RWPE2 (cell line): ENCODE results near the gene BRD1.
A peak's percentile ranks its signal among the peaks of the same experiment; 100 is the strongest.

Experiments used
- ATAC-seq: fragments of 200-7000 bp; cut with Tn5 transposase; 3 replicates; pipeline ENCODE4 v1.9.1; 2021; ENCODE audit warnings: low read depth
- DNase-seq: peaks from one replicate; pipeline ENCODE4 v3.0.0-alpha.2; 2020; ENCODE audit warnings: low spot score
- H3K27ac ChIP-seq: fragments of 450-650 bp; 2 replicates; pipeline ENCODE4 v1.5.1; 2017; ENCODE audit warnings: mild to moderate bottlenecking; ENCODE audit not compliant: poor library complexity, severe bottlenecking
- H3K27me3 ChIP-seq: fragments of 250-450 bp; sonication (Bioruptor Pico); 2 replicates; pipeline ENCODE4 v1.5.1; 2021; ENCODE audit warnings: mild to moderate bottlenecking, moderate library complexity; ENCODE audit not compliant: insufficient read depth, poor library complexity, severe bottlenecking
- H3K36me3 ChIP-seq: fragments of 250-450 bp; sonication (Bioruptor Pico); 2 replicates; pipeline ENCODE4 v1.5.1; 2020; ENCODE audit warnings: low read depth, mild to moderate bottlenecking, moderate library complexity
- H3K4me1 ChIP-seq: fragments of 250-450 bp; sonication (Bioruptor Pico); 2 replicates; pipeline ENCODE4 v1.5.1; 2021; ENCODE audit warnings: mild to moderate bottlenecking, moderate library complexity; ENCODE audit not compliant: insufficient read depth, poor library complexity, severe bottlenecking
- H3K4me3 ChIP-seq: fragments of 250-450 bp; sonication (Bioruptor Pico); 2 replicates; pipeline ENCODE4 v1.5.1; 2021; ENCODE audit warnings: mild to moderate bottlenecking, moderate library complexity; ENCODE audit not compliant: severe bottlenecking
- H3K9me3 ChIP-seq: fragments of 250-450 bp; sonication (Bioruptor Pico); 2 replicates; pipeline ENCODE4 v1.5.1; 2021; ENCODE audit warnings: mild to moderate bottlenecking, moderate library complexity; ENCODE audit not compliant: severe bottlenecking
- CTCF ChIP-seq: fragments of 450-650 bp; IDR thresholded peaks from one replicate; pipeline ENCODE4 v1.5.1; 2017; ENCODE audit warnings: mild to moderate bottlenecking, moderate library complexity; ENCODE audit not compliant: poor library complexity, severe bottlenecking

BRD1 gene

DNA sequence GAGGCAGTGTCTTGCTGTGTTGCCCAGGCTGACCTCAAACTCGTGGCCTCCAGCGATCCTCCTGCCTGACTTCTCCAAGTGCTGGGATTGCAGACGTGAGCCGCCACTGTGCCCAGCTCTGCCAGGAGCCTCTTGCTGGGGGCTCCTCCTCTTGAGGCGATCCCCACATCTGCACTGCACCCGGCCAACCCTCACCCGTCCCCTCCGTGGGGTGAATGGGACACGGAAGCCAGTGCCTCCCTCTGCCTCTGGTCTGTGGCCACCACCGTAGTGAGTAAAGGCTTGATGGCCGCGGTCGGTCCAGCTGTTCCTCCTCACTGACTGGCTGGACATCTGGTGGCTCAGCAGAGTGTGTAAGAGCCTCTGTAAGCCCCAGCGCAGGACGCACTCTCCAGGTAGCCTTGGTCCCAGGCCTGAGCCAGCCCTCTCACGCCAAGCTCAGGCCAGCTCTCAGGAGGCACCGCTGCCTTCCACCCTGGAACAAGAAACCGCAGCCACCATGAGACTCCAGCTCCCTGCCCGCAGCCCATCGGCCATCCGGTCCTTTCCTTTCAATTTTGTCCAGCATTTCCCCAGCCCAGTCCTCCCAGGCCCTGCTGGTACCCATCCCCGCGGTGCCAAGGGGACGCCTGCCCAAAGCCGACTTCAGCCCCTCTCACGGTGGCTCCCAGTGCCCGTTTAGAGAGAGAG lies 100.3 kb downstream of the BRD1 start:
- DNase-seq (peak; percentile 39), ATAC-seq (no peak)
- H3K27me3 ChIP-seq = peaks cover 27% of the 10 kb centered on the region
- H3K4me1 ChIP-seq = no peaks in the 10 kb centered on the region
- no peak for TF ChIP-seq CTCF
- H3K27ac ChIP-seq = no peak overlapping the region
- no peaks in the 10 kb centered on the region for H3K9me3 ChIP-seq
- H3K4me3 ChIP-seq = no peak overlapping the region
- H3K36me3 ChIP-seq = no peaks in the 10 kb centered on the region

DNA sequence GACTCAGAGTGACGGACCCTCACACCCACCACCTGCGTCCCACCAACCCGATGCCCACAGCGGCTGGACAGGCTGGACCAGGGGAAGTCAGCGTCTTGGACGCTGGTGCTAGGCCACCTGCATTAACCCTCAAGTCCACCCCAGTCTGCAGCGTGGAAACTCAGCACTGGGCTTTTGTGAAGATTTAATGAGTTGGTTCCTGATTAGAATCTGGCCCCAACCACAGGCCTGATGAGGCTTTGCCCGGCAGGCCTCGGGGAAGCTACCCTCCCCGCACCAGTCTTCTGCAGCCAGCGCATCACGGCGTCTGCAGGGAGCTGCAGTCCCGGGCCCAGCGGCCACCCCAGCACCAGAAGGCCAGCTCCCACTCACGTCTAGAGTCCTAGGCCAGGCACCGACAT lies 101.0 kb downstream of the BRD1 start:
- H3K4me3 ChIP-seq = no peak overlapping the region
- ATAC-seq (no peak), DNase-seq (no peak)
- no peaks in the 10 kb centered on the region for H3K4me1 ChIP-seq
- TF ChIP-seq CTCF = no peak
- peaks cover 27% of the 10 kb centered on the region for H3K27me3 ChIP-seq
- H3K27ac ChIP-seq = no peak overlapping the region
- no peaks in the 10 kb centered on the region for H3K9me3 ChIP-seq
- no peaks in the 10 kb centered on the region for H3K36me3 ChIP-seq

DNA sequence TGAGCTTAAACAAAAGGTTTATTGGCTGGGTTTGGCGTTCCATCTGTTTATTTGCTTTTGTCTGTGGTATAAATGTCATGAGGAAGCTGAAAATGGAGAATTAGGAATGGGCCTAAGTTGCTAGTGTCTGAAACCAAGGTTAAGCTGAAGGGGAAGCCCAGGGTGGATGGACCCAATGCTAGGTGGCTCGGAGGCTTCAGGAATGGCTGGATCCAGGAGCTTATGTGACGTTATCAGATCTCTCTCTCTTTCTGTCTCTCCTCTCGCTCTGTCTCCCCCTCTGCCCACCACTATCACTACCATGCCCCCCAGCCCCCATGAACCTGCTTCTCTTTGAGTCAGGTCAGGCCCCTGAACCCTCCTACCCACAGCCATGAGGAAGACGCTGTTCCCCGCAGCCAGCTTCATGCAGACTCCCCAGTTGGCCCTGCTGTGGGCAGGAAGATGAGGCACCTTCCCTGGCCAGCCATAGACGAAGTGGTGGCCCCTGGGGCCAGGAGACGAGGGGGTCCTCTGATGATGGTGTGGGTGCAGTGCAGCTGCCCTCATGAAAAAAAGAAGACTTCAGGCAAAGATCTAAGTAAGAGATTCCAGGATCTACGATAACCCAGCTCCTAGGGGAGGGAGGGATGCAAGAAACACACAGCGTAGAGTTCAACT lies 101.5 kb downstream of the BRD1 start:
- no peaks in the 10 kb centered on the region for H3K9me3 ChIP-seq
- ATAC-seq (no peak), DNase-seq (peak; percentile 44)
- no peak for TF ChIP-seq CTCF
- H3K4me3 ChIP-seq = no peak overlapping the region
- H3K27me3 ChIP-seq = peaks cover 27% of the 10 kb centered on the region
- no peak overlapping the region for H3K27ac ChIP-seq
- no peaks in the 10 kb centered on the region for H3K4me1 ChIP-seq
- no peaks in the 10 kb centered on the region for H3K36me3 ChIP-seq

GRCh38 chr22:49725516-49725915 lies 102.2 kb downstream of the BRD1 start:
- no peak for TF ChIP-seq CTCF
- Histone ChIP-seq H3K9me3 (no peaks in the 10 kb centered on the region), H3K27me3 (peaks cover 27% of the 10 kb centered on the region), H3K27ac (no peak overlapping the region), H3K36me3 (no peaks in the 10 kb centered on the region), H3K4me3 (no peak overlapping the region), H3K4me1 (no peaks in the 10 kb centered on the region)
- DNase-seq (peak; percentile 42), ATAC-seq (no peak)
